ENCODE measurements around the gene CHST6.
"Not testable (repeated sequence)": the region's sequence is repeated elsewhere in the genome, so short reads cannot be mapped to it uniquely, and the experiment has no call there.

CHST6 gene

DNA sequence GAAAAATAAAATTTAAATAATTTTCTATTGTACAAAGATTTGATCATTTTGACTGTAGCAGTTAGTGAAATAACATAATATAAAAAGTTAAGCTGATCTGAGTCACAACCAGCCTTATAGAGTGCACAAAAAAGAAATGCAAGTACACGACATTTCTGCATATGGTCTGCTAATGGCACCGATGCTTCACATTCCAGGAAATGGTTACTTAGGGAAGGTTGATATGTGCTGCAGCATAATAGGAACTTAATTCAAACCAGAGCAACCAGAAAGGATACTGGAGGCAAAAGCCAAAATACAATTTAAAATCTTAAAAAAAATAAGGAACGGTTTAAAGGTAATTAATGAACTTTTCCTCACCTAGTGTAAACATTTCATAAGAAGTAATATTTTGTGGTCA, 51.9 kb downstream of the CHST6 start:
- DNase-seq (ENCODE audit: low read depth in 2 of 2): no peak

DNA sequence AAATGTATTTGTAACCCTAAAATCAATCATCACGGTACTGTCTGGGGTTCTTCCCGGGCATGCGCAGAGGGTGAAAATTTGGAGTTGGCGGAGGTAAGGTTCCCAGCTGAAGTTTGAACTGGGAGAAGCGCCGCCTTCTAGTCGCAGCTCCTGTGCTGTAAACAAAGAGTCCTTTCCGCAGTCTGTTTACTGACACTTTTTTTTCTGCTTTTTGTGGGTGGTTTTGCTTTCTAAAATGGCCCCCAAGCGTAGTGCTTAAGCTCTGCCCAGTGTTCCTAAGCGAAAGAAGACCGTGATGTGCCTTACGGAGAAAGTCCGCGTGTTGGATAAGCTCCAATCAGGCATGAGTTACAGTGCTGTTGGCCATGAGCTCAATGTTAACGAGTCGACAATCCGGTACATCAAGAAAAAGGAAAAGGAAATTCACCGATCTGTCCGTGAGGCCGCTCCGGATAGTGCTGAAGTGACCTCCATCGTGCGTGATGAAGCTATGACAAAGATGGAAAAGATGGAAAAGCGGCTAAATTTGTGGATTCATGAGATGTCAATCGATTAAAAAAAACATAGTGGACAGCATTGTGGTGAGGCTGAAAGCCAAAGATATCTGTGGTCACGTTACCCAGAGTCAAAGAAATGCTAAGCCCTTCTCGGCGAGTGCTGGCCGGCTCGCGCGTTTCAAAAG, 61.4 kb downstream of the CHST6 start:
- DNase-seq (ENCODE audit: low read depth in 2 of 2): no peak

DNA sequence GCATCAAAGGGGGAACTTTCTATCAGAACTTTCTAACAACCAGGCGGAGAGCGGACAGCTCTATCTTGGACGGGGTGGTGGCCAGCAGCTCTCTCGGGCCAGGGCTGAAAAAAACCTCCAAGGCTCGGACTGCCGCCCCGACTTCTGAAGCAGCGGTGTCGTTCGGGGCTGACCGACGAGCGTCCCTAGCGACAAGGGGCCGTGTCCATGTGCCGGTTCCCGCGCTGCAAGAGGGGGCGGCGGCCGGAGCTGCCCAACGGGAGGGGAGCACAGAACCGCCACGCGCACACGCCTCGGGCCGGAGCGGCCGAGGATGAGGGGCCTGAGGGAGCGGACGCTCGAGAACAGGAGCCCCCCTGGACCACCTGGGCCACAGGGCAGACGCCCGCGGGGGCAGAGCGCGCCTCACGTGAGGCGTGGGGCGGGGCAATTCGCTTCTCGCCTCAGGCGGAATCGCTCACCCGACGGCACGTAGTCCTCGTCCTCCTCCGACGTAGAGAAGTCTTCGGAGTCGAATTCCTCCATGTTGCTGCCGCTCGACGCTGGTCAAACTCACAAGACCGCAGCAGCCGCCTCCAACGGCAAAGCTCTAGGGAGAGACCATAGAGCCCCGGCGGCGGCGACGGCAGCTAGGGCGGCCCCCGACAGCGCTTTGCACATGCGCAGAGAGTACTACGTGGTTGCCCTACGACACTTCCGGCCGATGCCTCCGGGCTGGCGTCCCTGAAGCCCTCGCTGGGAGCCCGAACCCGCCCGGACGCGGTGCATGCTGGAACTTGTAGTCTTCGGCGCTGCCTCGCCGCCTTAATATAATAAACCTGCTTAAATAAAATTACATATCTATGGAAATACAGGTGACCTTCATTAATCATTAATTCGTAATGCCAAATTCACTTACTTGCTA, 62.2 kb downstream of the CHST6 start, which contains the start of gene CFDP1:
Gene CFDP1, minus strand, starts transcription at position 676 of the 904 bp plus-strand sequence. Its CDS starts 151 bp downstream, at position 525.
- peak; percentile 86 to 94 for DNase-seq (ENCODE audit: low read depth in 2 of 2)

DNA sequence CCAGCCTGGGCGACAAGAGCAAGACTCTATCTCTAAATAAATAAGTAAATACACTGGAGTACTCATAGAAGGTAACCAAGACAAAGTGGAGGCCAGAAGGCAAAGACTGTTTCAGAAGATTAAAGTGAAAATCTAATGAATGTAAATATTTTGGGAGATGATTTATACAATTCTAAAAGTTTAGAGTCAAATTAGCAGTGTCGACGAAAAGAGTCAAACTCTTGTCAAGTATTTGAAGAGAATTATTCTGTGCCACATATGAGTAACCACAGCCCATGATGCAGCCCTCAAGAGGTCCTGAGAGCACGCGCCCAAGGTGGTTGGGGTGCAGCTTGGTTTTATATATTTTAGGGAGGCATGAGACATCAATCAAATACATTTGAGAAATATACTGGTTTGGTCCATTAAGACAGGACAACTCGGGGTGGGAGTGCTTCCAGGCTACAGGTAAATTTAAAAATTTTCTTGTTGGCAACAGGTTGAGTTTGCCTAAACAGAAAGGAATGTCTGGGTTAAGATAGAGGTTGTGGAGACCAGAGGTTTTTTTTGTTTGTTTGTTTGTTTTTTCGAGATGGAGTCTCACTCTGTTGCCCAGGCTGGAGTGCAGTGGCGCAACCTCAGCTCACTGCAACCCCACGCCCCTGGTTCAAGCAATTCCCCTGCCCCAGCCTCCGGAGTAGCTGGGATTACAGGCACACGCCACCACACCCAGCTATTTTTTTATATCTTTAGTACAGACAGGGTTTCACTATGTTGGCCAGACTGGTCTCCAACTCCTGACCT, 65.4 kb downstream of the CHST6 start:
- DNase-seq (ENCODE audit: low read depth in 2 of 2): no peak

DNA sequence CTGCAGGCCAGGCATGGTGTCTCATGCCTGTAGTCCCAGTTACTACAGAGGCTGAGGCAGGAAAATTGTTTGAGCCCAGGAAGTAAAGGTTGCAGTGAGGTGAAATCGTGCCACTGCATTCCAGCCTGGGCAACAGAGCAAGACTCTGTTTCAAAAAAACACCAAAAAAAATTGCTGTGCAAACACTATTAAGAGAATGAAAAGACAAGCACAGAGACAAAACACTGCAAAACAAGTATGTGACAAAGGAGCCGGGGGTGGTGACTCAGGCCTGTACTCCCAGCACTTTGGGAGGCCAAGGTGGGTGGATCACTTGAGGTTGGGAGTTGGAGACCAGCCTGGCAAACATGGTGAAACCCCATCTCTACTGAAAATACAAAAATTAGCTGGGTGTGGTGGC, 68.7 kb downstream of the CHST6 start:
- DNase-seq (ENCODE audit: low read depth in 2 of 2): not testable (repeated sequence)

DNA sequence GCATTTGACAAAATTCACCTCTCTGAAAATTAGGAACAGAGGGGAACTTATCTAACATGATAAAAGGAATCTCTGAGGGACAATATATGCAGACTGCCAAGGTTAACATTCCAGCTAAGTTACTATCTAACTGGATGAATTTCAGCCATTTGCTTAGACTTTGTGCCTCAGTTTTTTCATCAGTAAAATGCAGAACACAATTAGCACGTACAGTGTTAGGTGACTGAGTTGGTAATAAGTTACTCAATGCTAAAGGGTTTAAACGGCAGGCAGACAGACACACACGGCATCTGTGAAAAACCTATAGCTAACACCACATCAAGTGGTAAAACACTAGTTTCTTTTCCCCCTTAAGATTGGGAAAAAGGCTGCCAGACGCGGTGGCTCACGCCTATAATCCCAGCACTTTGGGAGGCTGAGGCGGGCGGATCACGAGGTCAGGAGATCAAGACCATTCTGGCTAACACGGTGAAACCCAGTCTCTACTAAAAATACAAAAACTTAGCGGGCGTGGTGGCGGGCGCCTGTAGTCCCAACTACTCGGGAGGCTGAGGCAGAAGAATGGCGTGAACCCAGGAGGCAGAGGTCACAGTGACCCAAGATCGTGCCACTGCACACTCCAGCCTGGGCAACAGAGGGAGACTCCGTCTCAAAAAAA, 71.0 kb downstream of the CHST6 start:
- not testable (repeated sequence) for DNase-seq (ENCODE audit: low read depth in 2 of 2)

DNA sequence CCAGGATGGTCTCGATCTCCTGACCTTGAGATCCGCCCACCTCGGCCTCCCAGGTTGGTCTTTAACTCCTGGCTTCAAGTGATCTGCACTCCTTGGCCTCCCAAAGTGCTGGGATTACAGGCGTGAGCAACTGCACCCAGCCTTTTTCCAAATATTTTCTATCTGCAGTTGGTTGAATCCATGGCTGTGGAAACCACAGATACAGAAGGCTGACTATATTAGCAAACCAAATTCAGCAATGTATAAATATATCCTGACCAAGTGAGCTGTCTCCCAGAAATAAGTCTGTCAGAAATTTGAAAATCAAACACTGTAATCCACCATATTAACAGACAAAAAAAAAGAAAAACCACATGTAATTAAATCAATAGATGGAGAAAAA, 71.5 kb downstream of the CHST6 start:
- no peak for DNase-seq (ENCODE audit: low read depth in 2 of 2)
